NCI-H1694 (cell line): Measurements from ENCODE around the gene GNS.

Experiments
- DNase-seq: peaks from one replicate; lab custom pipeline; 2025; lab: John Stamatoyannopoulos, UW

Gene GNS

GRCh38 chr12:64759035-64759894, at the start of gene GNS:
Gene GNS (minus strand): TSS chr12:64759406. CDS start chr12:64759276, 130 bp downstream.
- peak; percentile 61 for DNase-seq

GRCh38 chr12:64808110-64808509, 48.9 kb upstream of the GNS start:
- no peak for DNase-seq

- peak; percentile 26 for DNase-seq
These were observed 47.6 kb upstream of the GNS start for GRCh38 chr12:64806593-64807460.

GRCh38 chr12:64806173-64806572, 47.0 kb upstream of the GNS start:
- no peak for DNase-seq

- peak; percentile 75 for DNase-seq
These were observed 43.1 kb upstream of the GNS start for GRCh38 chr12:64802180-64802775.

GRCh38 chr12:64801381-64801780, 42.2 kb upstream of the GNS start:
- peak; percentile 14 for DNase-seq

- no peak for DNase-seq
These were observed 41.4 kb upstream of the GNS start for GRCh38 chr12:64800640-64801039.

GRCh38 chr12:64798165-64798564, 39.0 kb upstream of the GNS start:
- no peak for DNase-seq

GRCh38 chr12:64797156-64797555, 38.0 kb upstream of the GNS start:
- no peak for DNase-seq

- peak; percentile 83 for DNase-seq
These were observed 37.1 kb upstream of the GNS start for GRCh38 chr12:64796205-64796845.

GRCh38 chr12:64794305-64794704, 35.1 kb upstream of the GNS start:
- DNase-seq: no peak

GRCh38 chr12:64793610-64794009, 34.4 kb upstream of the GNS start:
- DNase-seq: no peak

- DNase-seq: no peak
These were observed 32.9 kb upstream of the GNS start for GRCh38 chr12:64792128-64792527.

- no peak for DNase-seq
These were observed 31.8 kb upstream of the GNS start for GRCh38 chr12:64791036-64791435.

- no peak for DNase-seq
These were observed 31.0 kb upstream of the GNS start for GRCh38 chr12:64790166-64790565.

GRCh38 chr12:64785838-64786237, 26.6 kb upstream of the GNS start:
- DNase-seq: no peak

- no peak for DNase-seq
These were observed 23.1 kb upstream of the GNS start for GRCh38 chr12:64782191-64782876.

- no peak for DNase-seq
These were observed 22.3 kb upstream of the GNS start for GRCh38 chr12:64781280-64782190.

- DNase-seq: no peak
These were observed 21.5 kb upstream of the GNS start for GRCh38 chr12:64780531-64781279.

GRCh38 chr12:64780132-64780530, 20.9 kb upstream of the GNS start:
- no peak for DNase-seq
